HG02973 (cell line): ENCODE results near the gene SCRN1.
"Not testable (repeated sequence)": the region's sequence is repeated elsewhere in the genome, so short reads cannot be mapped to it uniquely, and the experiment has no call there.

Source experiments
- ATAC-seq: cut with Tn5 transposase; IDR thresholded peaks from one replicate; pipeline ENCODE4 v1.9.1; 2021; ENCODE audit warnings: moderate library complexity; ENCODE audit not compliant: unreplicated experiment

Gene SCRN1

DNA sequence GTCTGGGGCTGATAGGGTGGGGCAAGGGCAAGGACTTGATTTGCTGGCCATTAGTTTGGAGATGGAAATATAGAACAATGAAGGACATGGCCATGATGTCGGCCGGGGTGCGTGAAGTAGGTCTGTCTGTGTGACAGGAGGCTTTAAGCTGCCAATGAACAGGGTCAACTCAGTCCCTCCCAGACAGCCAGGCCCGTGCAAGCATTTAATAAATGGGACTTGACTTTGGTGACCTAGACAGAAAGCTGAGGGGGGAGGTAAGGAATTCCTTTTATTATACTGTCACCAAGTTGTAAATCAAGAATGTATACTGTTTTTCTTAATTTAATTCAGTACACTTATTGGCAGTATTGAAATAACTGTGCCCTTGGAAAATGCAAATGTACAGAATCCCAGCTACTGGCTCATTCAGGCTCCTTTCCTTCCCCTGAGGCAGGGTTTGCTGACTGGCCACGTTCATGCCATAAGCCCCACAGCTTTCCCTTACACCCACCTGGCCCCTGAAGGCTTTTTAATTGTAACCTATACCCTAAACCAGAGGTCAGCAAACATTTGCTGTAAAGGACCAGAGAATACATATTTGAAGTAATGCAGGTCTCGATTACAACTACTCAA is 96.1 kb downstream of the SCRN1 start:
- no peak for ATAC-seq

DNA sequence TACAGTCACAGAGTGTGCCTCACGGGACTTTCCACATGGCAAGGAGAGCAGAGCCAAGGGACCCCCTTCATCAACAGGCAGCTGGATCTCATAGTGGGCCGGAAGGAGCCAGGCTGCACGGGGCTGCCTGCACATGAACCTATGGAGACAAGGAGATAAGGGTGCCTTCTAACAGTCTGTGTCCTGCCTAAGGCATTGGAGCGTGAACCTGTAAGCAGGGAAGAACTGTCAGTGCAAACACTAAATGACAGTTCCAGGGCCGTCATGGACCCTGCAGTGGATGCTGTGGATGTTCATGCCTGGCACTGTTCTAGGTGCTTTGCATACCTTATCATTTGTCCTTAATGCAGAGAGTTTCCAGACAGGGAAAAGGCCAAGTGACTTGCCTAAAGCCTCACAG is 97.4 kb downstream of the SCRN1 start:
- ATAC-seq, result no peak

DNA sequence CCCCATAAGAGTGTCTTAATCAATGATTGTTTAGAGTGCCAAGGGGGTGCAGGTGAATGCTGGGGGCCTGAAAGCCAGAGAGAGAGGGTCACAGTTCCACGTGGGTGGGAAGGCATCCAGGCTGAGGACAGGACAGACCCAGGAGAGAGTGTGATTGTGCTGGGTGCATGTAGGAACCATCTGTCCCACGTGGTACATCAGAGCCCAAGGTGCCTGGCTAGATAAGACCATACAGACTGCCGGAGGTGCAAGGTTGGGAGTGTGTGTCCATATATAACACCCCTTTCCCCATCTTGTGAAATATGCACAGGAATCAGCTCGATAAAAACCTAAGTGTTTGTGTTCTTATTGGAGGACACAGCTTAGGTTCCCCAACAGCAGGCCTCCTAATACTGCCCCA is 97.8 kb downstream of the SCRN1 start:
- no peak for ATAC-seq

DNA sequence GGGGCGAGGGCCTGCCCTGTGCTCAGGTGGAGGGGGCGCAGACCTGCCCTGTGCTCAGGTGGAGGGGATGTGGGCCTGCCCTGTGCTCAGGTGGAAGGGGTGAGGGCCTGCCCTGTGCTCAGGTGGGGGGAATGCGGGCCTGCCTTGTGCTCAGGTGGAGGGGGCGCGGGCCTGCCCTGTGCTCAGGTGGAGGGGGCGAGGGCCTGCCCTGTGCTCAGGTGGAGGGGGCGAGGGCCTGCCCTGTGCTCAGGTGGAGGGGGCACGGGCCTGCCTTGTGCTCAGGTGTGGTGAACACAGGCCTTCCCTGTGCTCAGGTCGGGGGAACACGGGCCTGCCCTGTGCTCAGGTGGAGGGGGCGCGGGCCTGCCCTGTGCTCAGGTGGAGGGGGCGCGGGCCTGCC is 98.8 kb downstream of the SCRN1 start:
- not testable (repeated sequence) for ATAC-seq

DNA sequence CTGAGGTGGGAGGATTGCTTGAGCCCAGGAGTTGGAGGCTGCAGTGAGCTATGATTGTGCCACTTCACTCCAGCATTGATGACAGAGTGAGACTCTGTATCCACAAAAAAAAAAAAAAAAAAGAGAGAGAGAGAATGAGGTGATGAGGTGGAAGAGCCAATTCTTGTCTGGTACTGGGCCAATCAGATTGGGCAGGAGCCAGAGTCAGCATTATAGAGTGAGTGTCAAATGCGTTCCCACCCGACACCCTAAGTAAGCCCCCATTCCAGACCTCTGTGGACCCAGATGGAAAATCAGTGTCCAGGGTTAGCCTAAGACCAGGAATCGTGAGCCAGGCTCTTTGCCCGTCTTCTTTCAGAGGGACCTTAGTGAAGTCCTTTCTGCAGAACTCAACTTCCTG is 99.3 kb downstream of the SCRN1 start:
- ATAC-seq, result no peak

DNA sequence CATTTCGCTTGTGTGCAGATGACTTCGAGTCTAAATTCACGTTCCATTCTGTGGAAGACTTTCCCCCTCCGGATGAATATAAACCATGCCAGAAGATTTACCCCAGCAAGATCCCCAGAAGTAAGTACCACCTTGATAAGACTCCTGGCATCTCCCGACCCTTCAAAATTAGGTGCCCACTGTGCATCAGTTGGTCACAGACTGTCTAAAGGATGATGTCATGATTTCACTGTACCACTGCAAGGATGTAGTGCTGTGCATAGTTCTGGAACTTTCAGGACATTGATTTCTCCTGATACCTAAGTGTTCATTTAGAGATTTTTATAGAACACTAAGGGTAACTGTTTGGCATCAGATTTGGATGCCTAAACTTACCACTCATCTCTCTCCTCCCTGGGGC is 100.3 kb downstream of the SCRN1 start:
- no peak for ATAC-seq

DNA sequence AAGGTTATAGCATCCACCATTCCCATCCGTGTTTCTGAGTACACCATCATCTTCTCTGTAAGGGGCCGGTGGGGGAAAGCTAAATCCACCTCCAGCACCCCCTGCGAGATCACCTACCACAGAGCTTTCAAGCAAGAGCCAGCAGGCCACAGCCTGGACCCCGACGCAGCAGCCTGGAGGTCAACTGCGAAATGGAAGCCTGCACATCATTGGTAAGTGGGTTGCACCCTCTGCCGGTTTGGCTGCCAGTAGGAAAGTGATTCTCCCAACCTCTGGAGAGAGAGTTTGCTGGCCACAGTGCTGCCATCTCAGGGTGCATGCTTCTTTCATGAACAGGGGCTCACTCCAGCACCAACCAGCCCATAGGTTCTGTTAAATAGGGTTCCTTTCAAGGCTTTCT is 101.6 kb downstream of the SCRN1 start:
- no peak for ATAC-seq

DNA sequence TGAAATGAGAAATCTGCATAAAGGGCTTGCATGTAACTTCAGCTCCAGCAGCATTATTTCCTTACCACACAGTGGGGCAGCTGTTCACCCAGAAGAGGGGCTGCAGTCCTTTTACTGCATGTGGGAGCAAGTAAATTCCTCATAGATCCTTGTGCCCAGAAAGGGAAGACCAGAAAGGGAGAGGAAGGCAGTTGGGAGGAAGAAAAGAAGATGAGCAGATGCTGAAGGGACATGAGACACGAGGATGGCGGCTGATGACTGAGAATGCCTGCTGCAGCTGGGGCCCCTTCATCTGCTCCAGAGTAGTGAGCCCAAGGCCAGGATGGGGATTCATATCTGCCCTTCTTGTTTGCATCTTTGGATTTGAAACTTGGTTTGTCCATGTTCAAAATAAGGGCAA is 102.8 kb downstream of the SCRN1 start:
- ATAC-seq, result no peak

DNA sequence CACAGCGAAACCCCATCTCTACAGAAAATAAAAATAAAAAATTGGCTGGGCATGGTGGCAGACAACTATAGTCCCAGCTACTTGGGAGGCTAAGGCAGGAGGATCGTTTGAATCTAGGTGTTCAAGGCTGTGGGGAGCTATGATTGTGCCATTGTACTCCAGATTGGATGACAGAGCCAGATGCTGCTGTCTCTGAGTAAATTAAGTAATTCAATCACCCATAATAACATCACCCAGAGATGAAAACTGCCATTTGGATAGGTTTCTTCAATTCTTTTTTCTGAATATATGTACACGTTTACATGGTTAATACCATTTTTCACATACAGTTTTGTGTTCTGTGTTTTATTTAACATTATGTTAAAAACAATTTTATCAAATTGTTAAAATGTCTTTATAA is 104.0 kb downstream of the SCRN1 start:
- ATAC-seq, result no peak

DNA sequence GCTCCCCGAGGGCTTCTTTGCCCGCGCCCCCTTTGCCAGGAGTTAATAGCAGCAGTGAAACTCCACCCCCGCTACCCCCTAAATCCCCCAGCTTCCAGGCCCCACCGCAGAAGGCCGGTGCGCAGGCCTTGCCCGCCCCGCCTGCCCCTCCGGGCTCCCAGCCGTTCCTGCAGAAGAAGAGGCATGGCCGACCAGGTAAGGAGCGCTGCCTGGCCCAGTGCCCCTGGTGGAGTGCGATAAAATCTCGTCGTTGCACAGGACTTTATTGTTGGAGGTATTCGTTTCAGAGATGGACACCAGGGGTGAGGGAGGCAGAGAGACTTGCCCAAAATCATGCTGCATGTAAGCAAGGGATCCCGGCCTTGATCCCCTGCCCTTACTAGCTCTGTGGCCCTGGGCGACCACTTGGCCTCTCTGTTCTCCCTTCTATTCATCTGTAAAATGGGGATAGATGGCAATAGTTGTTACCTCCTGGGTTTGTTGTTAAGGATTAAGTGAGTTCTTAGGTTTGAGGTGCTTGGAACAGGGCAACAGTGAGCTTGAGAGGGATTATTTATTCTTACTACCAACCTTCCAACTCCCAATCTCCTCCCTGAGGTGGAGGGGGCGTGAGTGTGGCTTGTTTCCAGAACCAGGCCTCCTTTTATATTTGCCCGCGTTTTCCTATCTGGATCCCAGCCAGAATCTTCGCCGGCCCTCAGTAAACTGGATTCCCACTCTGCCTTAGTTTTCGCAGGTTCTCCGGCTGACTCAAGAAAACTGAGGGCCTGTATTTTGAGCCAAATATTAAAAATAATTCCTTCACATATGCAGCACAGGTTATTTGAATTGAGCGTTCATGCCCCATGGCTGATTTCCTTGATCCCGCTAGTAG is 105.0 kb downstream of the SCRN1 start:
- no peak for ATAC-seq

DNA sequence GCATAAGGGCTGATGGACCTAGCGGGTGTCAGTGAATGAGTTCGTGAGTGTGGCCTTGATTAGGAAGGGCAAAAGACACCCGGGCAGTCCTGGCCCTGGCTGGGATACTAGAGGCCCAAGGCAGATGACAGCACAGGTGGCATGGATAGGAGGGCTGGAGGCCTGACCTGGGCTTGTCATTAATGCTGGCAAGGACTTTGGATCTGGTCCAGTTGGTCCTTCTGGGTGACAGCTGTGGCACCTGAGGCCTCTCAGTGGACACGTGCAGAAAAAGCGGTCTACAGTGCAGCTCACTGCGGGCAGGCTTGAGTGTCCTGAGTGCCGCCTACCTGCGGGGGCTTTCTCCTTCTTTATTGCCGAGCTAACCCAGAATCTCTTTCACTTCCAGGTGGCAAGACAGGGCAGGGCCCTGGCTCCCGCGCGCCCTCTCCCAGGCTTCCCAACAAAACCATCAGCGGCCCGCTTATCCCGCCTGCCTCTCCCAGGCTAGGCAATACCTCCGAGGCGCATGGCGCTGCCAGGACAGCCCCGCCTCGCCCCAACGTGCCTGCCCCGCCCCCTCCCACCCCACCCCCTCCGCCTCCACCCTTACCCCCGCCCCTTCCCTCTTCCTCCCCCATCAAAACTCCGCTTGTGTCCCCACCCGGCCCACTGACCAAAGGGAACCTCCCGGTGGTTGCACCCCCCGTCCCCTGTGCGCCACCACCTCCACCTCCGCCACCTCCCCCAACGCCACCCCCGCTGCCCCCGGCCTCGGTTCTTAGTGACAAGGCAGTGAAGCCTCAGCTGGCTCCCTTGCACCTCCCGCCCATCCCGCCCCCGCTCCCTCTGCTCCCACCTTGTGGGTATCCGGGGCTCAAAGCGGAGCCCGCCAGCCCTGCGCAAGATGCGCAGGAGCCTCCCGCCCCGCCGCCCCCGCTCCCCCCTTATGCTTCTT is 105.9 kb downstream of the SCRN1 start:
- ATAC-seq, result no peak

DNA sequence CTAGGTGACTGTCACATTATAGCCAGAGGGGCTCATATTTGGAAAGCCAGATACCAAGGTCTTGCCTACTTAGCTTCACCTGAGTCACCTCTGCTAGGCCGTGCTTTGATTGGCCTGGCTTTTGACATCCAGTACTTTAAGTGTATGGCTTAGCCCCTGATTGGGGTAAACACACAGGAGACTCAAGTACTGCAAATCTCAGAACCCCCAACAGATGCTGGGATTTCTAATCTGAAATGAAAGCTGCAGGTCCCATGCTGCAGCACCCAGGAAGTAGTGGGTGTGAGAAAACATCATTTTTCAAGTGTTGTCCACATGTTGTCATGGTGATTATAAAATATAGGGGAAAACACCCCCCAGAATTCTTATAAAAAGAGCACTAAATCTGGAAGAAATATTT is 107.1 kb downstream of the SCRN1 start:
- no peak for ATAC-seq

DNA sequence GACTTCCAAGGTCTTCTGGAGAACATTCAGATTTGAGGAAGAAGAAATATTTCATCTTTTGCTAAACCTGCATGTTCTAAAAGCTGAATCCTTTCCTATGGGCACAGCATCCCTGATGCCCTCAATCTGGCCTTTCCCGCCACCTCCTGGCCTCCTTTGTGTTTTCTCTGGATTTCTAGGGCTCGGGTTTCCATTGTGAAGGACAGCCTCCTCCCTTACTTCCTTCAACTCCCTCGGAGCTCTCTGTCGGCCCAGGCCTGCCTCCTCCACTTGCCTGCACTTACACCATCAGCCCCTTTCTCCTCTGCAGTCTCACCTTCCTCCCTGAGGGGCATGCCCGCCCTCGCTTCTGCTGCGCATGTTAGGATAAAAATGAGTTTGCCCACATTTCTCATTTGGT is 107.9 kb downstream of the SCRN1 start:
- no peak for ATAC-seq

DNA sequence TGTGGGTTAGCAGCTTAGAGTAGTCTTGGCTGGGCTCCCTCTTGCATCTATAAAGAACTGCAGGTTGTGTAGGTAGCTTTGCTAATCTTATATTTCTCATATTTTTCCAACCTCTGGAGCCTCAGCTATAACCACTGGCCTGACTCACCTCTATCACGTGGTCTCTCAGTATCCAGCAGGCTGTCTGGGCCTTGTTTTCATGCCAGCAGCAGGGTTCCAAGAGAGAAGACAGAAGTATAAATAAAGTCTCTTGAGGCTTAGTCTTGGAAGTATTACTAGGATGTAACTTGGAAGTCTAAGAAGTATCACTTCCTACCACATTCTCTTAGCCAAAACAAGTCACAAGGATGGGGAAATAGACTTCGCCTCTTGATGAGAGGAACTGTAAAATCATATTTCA is 110.0 kb downstream of the SCRN1 start:
- no peak for ATAC-seq

DNA sequence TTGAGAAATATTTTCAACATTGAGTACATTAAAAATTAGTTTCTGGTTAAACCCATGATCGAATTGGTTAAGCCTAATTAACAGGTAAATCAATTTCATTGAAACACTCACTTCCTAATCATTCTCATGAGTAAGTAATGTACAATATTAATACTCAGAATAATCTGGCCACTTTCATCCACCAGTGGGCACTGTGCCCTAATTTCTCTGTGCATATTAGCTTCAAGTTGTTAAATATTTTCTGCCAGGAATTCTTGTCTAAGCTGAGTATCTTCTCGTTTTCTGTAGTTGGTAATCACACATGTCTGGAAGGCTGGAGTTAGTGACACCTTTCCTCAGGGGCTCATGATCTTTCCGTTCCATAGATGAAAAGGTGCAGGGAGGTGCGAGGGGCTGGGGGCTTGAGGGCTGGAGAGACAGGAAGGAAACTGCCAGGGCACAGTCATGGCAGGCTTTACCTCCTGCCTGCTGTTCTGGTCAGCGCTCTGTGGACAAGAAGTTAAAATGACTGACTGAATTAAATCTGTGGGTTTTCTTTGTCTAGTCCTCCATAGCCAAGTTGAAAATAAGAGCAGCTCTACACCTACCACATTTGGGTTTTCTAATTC is 111.4 kb downstream of the SCRN1 start:
- ATAC-seq, result no peak

DNA sequence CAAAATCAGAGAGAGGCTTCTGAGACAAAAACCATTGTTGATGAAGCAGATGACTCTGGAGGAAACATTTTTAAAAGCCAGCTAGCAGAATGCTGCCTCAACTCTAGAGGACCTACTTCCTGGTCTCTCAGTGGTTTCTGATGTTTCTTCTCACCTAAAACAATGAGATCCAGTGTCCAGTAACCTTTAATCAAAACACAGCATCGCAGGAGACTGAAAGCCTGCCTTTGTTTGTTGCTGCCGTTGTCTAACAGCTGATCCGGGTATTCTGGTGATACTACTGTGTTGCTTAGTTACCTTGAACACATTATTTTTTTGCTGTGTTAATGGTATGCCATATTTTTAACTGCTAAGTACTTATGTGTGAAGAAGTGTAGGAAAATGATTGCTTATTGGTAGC is 112.4 kb downstream of the SCRN1 start:
- no peak for ATAC-seq

DNA sequence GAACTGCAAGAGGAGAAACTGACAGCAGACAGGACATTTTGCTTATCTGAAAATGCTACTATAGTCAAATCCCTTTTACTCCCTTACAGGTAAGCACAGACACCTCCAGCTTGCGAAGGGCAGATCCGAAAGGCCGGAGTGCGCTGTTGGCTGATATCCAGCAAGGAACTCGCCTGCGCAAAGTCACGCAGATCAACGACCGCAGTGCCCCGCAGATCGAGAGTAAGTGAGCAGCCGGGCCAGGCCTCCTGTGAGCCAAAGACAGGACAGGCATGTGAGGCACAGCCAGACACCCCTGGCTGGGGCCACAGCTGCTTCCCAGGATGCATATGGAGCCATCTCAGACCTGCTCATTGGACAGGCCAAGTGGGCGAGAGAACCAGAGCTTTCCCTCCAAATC is 113.9 kb downstream of the SCRN1 start:
- no peak for ATAC-seq

DNA sequence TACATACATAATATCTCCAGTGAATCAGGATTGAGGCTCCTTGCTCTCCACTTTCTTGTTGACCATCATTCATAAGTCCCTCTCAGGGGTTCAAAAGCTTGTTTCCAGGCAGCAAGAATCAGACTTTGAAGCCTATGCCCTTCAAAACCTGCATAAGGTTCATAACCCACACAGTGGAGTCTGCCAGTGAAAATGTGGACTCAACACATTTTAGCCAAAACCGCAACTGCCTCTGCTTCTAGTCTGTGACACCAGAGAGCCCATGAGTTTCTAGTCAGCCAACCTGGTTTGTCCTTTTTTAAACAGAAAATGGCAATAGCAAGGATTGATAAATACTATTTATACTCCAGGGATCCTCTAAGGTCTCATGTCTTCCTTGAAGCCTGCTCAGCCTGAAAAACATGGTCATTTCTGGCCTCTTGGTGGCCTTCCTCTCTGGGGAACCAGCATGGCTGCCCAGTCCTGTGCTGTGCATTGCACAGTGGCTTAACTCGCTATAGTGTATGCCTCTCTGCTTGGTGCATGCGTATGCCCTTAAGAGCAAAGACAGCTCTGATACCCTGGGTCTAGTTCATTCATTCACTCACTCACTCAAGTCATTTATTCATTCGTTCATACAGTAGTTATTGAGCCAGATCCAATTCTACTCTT is 115.8 kb downstream of the SCRN1 start:
- ATAC-seq, result no peak

DNA sequence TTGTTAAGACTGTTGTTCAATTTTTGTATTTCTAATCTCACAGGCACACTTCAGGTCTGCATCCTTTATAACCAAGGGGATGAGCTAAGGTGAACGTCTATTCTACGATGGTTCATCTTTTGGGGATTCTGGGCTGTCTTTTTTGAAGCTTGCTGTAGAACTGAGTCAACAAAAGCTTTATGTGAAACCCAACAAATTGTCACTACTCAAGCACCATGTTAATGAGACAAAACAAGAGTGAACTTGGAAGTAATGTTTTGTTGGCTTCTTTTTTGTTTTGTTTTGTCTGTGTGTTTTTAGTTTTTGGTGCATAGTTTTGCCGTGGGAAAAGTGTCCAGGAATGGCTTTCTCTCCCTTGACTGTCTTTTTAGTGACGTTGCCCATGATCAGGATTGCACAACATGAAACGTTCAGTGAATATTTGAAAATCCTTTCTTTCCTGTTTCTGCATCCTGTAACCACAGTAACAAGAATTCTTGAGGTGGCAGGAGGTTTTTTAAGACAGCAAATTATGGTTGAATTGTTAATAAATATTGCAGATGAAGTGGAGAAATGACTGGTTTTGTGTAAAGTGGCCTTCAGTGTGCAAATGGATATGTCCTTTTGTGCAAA is 117.7 kb downstream of the SCRN1 start:
- ATAC-seq, result no peak
